ENCODE measurements around the gene PRICKLE4.

Gene PRICKLE4

DNA sequence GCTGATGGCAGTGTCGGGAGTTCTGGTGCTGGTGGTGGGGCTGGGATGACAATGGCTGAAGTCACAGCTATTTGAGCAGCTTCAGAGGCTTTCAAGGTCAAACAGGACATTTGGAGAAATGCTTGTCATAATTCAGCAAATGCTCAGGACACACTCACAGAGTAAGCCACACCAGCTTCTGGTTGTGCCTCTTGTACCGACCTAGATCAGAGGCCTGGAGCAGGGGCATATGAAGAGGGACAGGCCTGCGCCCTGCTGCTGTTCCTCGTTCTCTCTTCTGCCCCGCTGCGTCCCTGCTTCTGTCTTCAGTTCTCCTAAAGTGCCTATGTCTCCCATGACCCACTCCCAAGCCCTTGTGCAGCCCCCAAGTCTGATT, 32.5 kb upstream of the PRICKLE4 start:
- no peak for ATAC-seq
- TF ChIP-seq TOX (CRISPR knock-in tag; IDR thresholded peaks at IDR 0.05; ENCODE audit: borderline replicate concordance) (no peak), OSR1 (CRISPR knock-in tag; IDR thresholded peaks at IDR 0.05) (no peak), CSDC2 (CRISPR knock-in tag; IDR thresholded peaks at IDR 0.05) (no peak), TCF4 (CRISPR knock-in tag; IDR thresholded peaks at IDR 0.05; ENCODE audit: borderline replicate concordance) (no peak), PPARA (CRISPR knock-in tag; IDR thresholded peaks at IDR 0.05; ENCODE audit: borderline replicate concordance) (no peak), ZFP3 (CRISPR knock-in tag; IDR thresholded peaks at IDR 0.05) (no peak), ISL1 (CRISPR knock-in tag; IDR thresholded peaks at IDR 0.05) (no peak)

DNA sequence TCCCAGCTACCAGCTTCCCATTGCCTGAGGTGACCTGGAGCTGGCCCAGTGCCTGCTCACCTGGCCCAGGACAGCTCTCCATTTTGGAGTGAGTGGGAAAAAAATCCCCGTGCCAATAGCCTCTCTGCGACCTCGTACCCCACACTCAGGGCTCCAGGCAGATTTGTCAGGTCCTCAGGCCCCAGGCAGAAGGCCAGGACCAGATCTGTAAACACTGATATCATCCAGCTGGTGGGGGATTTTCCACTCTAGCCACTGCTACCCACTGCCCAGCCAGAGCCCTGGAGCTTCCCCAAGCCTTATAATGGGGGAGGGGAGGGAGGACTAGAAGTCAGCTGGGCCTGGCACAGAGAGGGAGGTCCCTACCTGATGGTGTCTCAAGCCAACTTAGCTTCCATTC, 32.0 kb upstream of the PRICKLE4 start:
- no peak for TF ChIP-seq ISL1 (CRISPR knock-in tag; IDR thresholded peaks at IDR 0.05)
- no peak for TF ChIP-seq ZNF8 (CRISPR knock-in tag; IDR thresholded peaks at IDR 0.05)
- no peak for TF ChIP-seq CSDC2 (CRISPR knock-in tag; IDR thresholded peaks at IDR 0.05)
- TF ChIP-seq, protein P1, sequence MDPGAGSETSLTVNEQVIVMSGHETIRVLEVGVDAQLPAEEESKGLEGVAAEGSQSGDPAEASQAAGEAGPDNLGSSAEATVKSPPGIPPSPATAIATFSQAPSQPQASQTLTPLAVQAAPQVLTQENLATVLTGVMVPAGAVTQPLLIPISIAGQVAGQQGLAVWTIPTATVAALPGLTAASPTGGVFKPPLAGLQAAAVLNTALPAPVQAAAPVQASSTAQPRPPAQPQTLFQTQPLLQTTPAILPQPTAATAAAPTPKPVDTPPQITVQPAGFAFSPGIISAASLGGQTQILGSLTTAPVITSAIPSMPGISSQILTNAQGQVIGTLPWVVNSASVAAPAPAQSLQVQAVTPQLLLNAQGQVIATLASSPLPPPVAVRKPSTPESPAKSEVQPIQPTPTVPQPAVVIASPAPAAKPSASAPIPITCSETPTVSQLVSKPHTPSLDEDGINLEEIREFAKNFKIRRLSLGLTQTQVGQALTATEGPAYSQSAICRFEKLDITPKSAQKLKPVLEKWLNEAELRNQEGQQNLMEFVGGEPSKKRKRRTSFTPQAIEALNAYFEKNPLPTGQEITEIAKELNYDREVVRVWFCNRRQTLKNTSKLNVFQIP (CRISPR knock-in tag; IDR thresholded peaks at IDR 0.05; ENCODE audit: borderline replicate concordance, low read depth): no peak
- no peak for TF ChIP-seq ZFP30 (CRISPR knock-in tag; IDR thresholded peaks at IDR 0.05)
- no peak for TF ChIP-seq ZFP3 (CRISPR knock-in tag; IDR thresholded peaks at IDR 0.05)
- TF ChIP-seq ZNF565 (CRISPR knock-in tag; conservative IDR thresholded peaks at IDR 0.05; ENCODE audit: low read depth): no peak
- TF ChIP-seq, protein P2, sequence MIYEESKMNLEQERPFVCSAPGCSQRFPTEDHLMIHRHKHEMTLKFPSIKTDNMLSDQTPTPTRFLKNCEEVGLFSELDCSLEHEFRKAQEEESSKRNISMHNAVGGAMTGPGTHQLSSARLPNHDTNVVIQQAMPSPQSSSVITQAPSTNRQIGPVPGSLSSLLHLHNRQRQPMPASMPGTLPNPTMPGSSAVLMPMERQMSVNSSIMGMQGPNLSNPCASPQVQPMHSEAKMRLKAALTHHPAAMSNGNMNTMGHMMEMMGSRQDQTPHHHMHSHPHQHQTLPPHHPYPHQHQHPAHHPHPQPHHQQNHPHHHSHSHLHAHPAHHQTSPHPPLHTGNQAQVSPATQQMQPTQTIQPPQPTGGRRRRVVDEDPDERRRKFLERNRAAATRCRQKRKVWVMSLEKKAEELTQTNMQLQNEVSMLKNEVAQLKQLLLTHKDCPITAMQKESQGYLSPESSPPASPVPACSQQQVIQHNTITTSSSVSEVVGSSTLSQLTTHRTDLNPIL (CRISPR knock-in tag; IDR thresholded peaks at IDR 0.05; ENCODE audit: low read depth): no peak
- TF ChIP-seq GLIS3 (CRISPR knock-in tag; IDR thresholded peaks at IDR 0.05): no peak
- TF ChIP-seq TOX (CRISPR knock-in tag; IDR thresholded peaks at IDR 0.05; ENCODE audit: borderline replicate concordance): no peak
- TF ChIP-seq SNAI2 (CRISPR knock-in tag; IDR thresholded peaks at IDR 0.05): no peak
- TF ChIP-seq OSR1 (CRISPR knock-in tag; IDR thresholded peaks at IDR 0.05): no peak
- TF ChIP-seq, protein P3, sequence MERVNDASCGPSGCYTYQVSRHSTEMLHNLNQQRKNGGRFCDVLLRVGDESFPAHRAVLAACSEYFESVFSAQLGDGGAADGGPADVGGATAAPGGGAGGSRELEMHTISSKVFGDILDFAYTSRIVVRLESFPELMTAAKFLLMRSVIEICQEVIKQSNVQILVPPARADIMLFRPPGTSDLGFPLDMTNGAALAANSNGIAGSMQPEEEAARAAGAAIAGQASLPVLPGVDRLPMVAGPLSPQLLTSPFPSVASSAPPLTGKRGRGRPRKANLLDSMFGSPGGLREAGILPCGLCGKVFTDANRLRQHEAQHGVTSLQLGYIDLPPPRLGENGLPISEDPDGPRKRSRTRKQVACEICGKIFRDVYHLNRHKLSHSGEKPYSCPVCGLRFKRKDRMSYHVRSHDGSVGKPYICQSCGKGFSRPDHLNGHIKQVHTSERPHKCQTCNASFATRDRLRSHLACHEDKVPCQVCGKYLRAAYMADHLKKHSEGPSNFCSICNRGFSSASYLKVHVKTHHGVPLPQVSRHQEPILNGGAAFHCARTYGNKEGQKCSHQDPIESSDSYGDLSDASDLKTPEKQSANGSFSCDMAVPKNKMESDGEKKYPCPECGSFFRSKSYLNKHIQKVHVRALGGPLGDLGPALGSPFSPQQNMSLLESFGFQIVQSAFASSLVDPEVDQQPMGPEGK (CRISPR knock-in tag; IDR thresholded peaks at IDR 0.05; ENCODE audit: borderline replicate concordance): no peak
- no peak for TF ChIP-seq ESRRG (CRISPR knock-in tag; IDR thresholded peaks at IDR 0.05)
- TF ChIP-seq PPARA (CRISPR knock-in tag; IDR thresholded peaks at IDR 0.05; ENCODE audit: borderline replicate concordance): no peak
- TF ChIP-seq BACH2 (CRISPR knock-in tag; IDR thresholded peaks at IDR 0.05; ENCODE audit: borderline replicate concordance): no peak
- no peak for ATAC-seq

DNA sequence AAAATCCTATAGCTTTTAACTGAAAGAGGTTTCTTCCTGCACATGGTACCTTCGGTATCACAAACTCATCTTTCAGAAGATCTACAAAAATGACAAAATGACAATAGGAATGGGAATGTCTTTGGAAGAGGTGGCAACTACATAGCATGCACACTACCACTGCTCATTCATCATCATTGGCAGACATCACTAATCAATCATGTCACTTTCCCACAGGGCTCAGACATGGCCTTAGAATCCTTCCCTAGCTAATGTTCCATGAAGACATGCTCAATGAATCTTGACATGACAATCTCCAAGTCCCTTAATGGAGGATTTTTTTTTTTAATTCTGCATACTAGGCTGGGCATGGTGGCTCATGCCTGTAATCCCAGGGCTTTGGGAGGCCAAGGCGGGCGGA, 30.2 kb upstream of the PRICKLE4 start:
- TF ChIP-seq ZFP30 (CRISPR knock-in tag; IDR thresholded peaks at IDR 0.05) (no peak), ESRRG (CRISPR knock-in tag; IDR thresholded peaks at IDR 0.05) (no peak), ZNF565 (CRISPR knock-in tag; conservative IDR thresholded peaks at IDR 0.05; ENCODE audit: low read depth) (no peak), OSR1 (CRISPR knock-in tag; IDR thresholded peaks at IDR 0.05) (no peak), RARB (CRISPR knock-in tag; IDR thresholded peaks at IDR 0.05) (no peak)
- ATAC-seq: no peak

DNA sequence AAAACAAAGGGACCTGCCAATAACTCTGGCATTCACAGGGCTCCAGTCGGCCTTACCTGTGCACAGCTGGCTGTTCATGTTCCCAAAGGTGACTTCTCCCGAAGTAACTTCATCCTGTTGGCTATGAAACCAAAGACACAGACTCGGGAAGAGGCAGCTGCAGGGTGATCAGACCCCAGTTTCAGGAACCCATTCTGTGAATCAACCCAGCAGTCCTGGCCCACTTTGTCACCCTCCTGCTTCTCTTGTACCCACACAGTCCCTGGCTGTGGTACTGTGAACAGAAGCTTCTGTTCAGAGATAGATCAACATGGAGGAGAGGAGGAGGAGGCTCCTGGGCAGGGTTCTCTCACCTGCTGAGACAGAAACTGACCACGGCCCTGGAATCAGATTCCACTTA, 24.7 kb upstream of the PRICKLE4 start:
- no peak for ATAC-seq
- TF ChIP-seq ARNTL (CRISPR knock-in tag; IDR thresholded peaks at IDR 0.05; ENCODE audit: borderline replicate concordance, low read depth) (no peak), ZC3H10 (CRISPR knock-in tag; IDR thresholded peaks at IDR 0.05) (no peak), TOX (CRISPR knock-in tag; IDR thresholded peaks at IDR 0.05; ENCODE audit: borderline replicate concordance) (no peak), ZNF8 (CRISPR knock-in tag; IDR thresholded peaks at IDR 0.05) (no peak), ESRRG (CRISPR knock-in tag; IDR thresholded peaks at IDR 0.05) (no peak), ISL1 (CRISPR knock-in tag; IDR thresholded peaks at IDR 0.05) (no peak), ZNF565 (CRISPR knock-in tag; conservative IDR thresholded peaks at IDR 0.05; ENCODE audit: low read depth) (no peak), OSR1 (CRISPR knock-in tag; IDR thresholded peaks at IDR 0.05) (no peak), SNAI2 (CRISPR knock-in tag; IDR thresholded peaks at IDR 0.05) (no peak), ZNF70 (CRISPR knock-in tag; IDR thresholded peaks at IDR 0.05) (no peak), ZFP30 (CRISPR knock-in tag; IDR thresholded peaks at IDR 0.05) (no peak), TCF4 (CRISPR knock-in tag; IDR thresholded peaks at IDR 0.05; ENCODE audit: borderline replicate concordance) (no peak), RARB (CRISPR knock-in tag; IDR thresholded peaks at IDR 0.05) (no peak), ZFP3 (CRISPR knock-in tag; IDR thresholded peaks at IDR 0.05) (no peak)
- TF ChIP-seq, protein P1 (CRISPR knock-in tag; IDR thresholded peaks at IDR 0.05; ENCODE audit: borderline replicate concordance, low read depth): no peak
- TF ChIP-seq, protein P4, sequence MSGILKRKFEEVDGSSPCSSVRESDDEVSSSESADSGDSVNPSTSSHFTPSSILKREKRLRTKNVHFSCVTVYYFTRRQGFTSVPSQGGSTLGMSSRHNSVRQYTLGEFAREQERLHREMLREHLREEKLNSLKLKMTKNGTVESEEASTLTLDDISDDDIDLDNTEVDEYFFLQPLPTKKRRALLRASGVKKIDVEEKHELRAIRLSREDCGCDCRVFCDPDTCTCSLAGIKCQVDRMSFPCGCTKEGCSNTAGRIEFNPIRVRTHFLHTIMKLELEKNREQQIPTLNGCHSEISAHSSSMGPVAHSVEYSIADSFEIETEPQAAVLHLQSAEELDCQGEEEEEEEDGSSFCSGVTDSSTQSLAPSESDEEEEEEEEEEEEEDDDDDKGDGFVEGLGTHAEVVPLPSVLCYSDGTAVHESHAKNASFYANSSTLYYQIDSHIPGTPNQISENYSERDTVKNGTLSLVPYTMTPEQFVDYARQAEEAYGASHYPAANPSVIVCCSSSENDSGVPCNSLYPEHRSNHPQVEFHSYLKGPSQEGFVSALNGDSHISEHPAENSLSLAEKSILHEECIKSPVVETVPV (CRISPR knock-in tag; IDR thresholded peaks at IDR 0.05): no peak
- TF ChIP-seq, protein P3 (CRISPR knock-in tag; IDR thresholded peaks at IDR 0.05; ENCODE audit: borderline replicate concordance): no peak
